ENCODE data around the gene MMRN2.

- TF ChIP-seq CEBPB (IDR thresholded peaks at IDR 0.05) (no peak), REST (IDR thresholded peaks at IDR 0.05; ENCODE audit: low read depth) (no peak), EP300 (IDR thresholded peaks at IDR 0.05; ENCODE audit: borderline replicate concordance) (no peak), EGR1 (IDR thresholded peaks at IDR 0.05) (no peak), ZBTB7A (IDR thresholded peaks at IDR 0.05; ENCODE audit: low read depth) (no peak)
Measured at GRCh38 chr10:86970982-86971231, 13.5 kb upstream of the MMRN2 start.

Data from Ishikawa (cell line).